COLO668 (cell line): Measurements from ENCODE around the gene PTPA.
A peak's percentile ranks its signal among the peaks of the same experiment; 100 is the strongest.
"Not testable (repeated sequence)": the region's sequence is repeated elsewhere in the genome, so short reads cannot be mapped to it uniquely, and the experiment has no call there.

Experiments
- DNase-seq: peaks from one replicate; lab custom pipeline; 2025; ENCODE audit not compliant: unreplicated experiment; lab: John Stamatoyannopoulos, UW

Gene PTPA

GRCh38 chr9:129108805-129109536, 2.2 kb upstream of the PTPA start:
- no peak for DNase-seq

- peak; percentile 10 for DNase-seq
Observed at GRCh38 chr9:129109537-129109903, 1.7 kb upstream of the PTPA start.

- DNase-seq = no peak
Observed at GRCh38 chr9:129109952-129110739, 1.1 kb upstream of the PTPA start.

- peak; percentile 25 for DNase-seq
Observed at GRCh38 chr9:129111528-129112151, 425 bp downstream of the PTPA start.

- DNase-seq = not testable (repeated sequence)
Observed at GRCh38 chr9:129112526-129112925, 1.3 kb downstream of the PTPA start.

- no peak for DNase-seq
Observed at GRCh38 chr9:129113645-129114304, 2.6 kb downstream of the PTPA start.

- no peak for DNase-seq
Observed at GRCh38 chr9:129118799-129119198, 7.6 kb downstream of the PTPA start.

- no peak for DNase-seq
Observed at GRCh38 chr9:129121483-129121882, 10.3 kb downstream of the PTPA start.

- DNase-seq = no peak
Observed at GRCh38 chr9:129122133-129122532, 10.9 kb downstream of the PTPA start.

- not testable (repeated sequence) for DNase-seq
Observed at GRCh38 chr9:129122976-129123375, 11.8 kb downstream of the PTPA start.

GRCh38 chr9:129124506-129125069, 13.4 kb downstream of the PTPA start:
- no peak for DNase-seq

- no peak for DNase-seq
Observed at GRCh38 chr9:129125478-129125877, 14.3 kb downstream of the PTPA start.

GRCh38 chr9:129126749-129127618, 15.8 kb downstream of the PTPA start:
- no peak for DNase-seq

GRCh38 chr9:129128689-129129088, 17.5 kb downstream of the PTPA start:
- no peak for DNase-seq

GRCh38 chr9:129130271-129130670, 19.1 kb downstream of the PTPA start:
- DNase-seq = not testable (repeated sequence)

GRCh38 chr9:129130791-129131190, 19.6 kb downstream of the PTPA start:
- no peak for DNase-seq

- peak; percentile 53 for DNase-seq
Observed at GRCh38 chr9:129131300-129132145, 20.3 kb downstream of the PTPA start.

- no peak for DNase-seq
Observed at GRCh38 chr9:129133082-129133481, 21.9 kb downstream of the PTPA start.

- no peak for DNase-seq
Observed at GRCh38 chr9:129135476-129135875, 24.3 kb downstream of the PTPA start.
